ENCODE results near the gene HSPB8. TPM values are rescaled to one million over a fixed set of nuclear protein-coding genes. Genes with fewer than 3 reads are reported as not detected.

Gene HSPB8
- polyA plus RNA-seq, 1 of the 3 experiments (the other 2 are of a cell fraction) = 1.2 TPM

GRCh38 chr12:119139448-119139847, 39.3 kb upstream of the HSPB8 start:
- no peak for DNase-seq
- Histone ChIP-seq H3K4me1 (ENCODE audit: control insufficient read depth in 1 of 2, insufficient read depth in 2 of 2, low read depth in 1 of 2, low read length in 1 of 2) (peaks cover 0 to 2% of the 10 kb centered on the region in 2 experiments; a peak in 1 of 4 replicates), H3K4me3 (ENCODE audit: low read depth in 2 of 2, low read length in 1 of 2) (no peak overlapping the region), H3K9ac (no peak overlapping the region), H4K20me1 (ENCODE audit: insufficient read depth) (no peaks in the 10 kb centered on the region), H3F3A (replicated peaks; ENCODE audit: insufficient read depth) (no peaks in the 10 kb centered on the region), H3K27me3 (ENCODE audit: insufficient read depth) (no peaks in the 10 kb centered on the region), H3K4me2 (no peak overlapping the region), H3K79me2 (ENCODE audit: insufficient read depth) (no peaks in the 10 kb centered on the region), H3K9me2 (no peaks in the 10 kb centered on the region), H3K27ac (ENCODE audit: low read depth in 2 of 2, low read length in 1 of 2) (no peak overlapping the region), H3K36me3 (replicated peaks in 1 of 2; ENCODE audit: control insufficient read depth in 1 of 2, insufficient read depth in 2 of 2, low read length in 1 of 2) (no peaks in the 10 kb centered on the region), H2AFZ (ENCODE audit: low read depth) (no peak overlapping the region), H3K9me3 (no peaks in the 10 kb centered on the region)
- ChIA-PET POLR2A (no interaction called here), CTCF (interaction anchor here (0.6 to 1.1 kb wide), 2 partner anchors 34 to 93 kb away, joined by 3 read pairs; no protein-coding TSS in a partner anchor)
- WGBS (ENCODE audit: low lambda C conversion rate) = 47% methylated on average over 2 of the region's 2 CpGs
- TF ChIP-seq SIN3A (IDR thresholded peaks at IDR 0.05; ENCODE audit: borderline replicate concordance, low read depth, low read length) (no peak), RAD21 (IDR thresholded peaks at IDR 0.05; ENCODE audit: low read length) (no peak), FOSL2 (IDR thresholded peaks at IDR 0.05; ENCODE audit: borderline replicate concordance, low read depth) (no peak)

- Histone ChIP-seq H3K4me1 (ENCODE audit: control insufficient read depth in 1 of 2, insufficient read depth in 2 of 2, low read depth in 1 of 2, low read length in 1 of 2) (no peaks in the 10 kb centered on the region), H3K9ac (no peak overlapping the region), H3F3A (replicated peaks; ENCODE audit: insufficient read depth) (no peaks in the 10 kb centered on the region), H3K79me2 (ENCODE audit: insufficient read depth) (no peaks in the 10 kb centered on the region), H3K4me2 (no peak overlapping the region), H3K27ac (ENCODE audit: low read depth in 2 of 2, low read length in 1 of 2) (no peak overlapping the region), H3K36me3 (replicated peaks in 1 of 2; ENCODE audit: control insufficient read depth in 1 of 2, insufficient read depth in 2 of 2, low read length in 1 of 2) (no peaks in the 10 kb centered on the region), H2AFZ (ENCODE audit: low read depth) (no peak overlapping the region), H3K9me3 (no peaks in the 10 kb centered on the region), H3K4me3 (ENCODE audit: low read depth in 2 of 2, low read length in 1 of 2) (no peak overlapping the region), H3K27me3 (ENCODE audit: insufficient read depth) (no peaks in the 10 kb centered on the region), H4K20me1 (ENCODE audit: insufficient read depth) (no peaks in the 10 kb centered on the region), H3K9me2 (no peaks in the 10 kb centered on the region)
- no peak for TF ChIP-seq FOXM1 (IDR thresholded peaks at IDR 0.05; ENCODE audit: low read depth)
- TF ChIP-seq REST (IDR thresholded peaks at IDR 0.05; ENCODE audit: low read depth, low read length) = no peak
- TF ChIP-seq FOXJ3 (CRISPR knock-in tag; IDR thresholded peaks at IDR 0.05) = no peak
- no peak for TF ChIP-seq TEAD4 (IDR thresholded peaks at IDR 0.05; ENCODE audit: borderline replicate concordance, insufficient read depth)
- no peak for TF ChIP-seq SIN3A (IDR thresholded peaks at IDR 0.05; ENCODE audit: borderline replicate concordance, low read depth, low read length)
- TF ChIP-seq EZH2phosphoT487 (IDR thresholded peaks at IDR 0.05; ENCODE audit: borderline replicate concordance, low read depth) = no peak
- TF ChIP-seq TAF1 (IDR thresholded peaks at IDR 0.05; ENCODE audit: borderline replicate concordance, low read depth, low read length) = no peak
- no peak for TF ChIP-seq RXRA (IDR thresholded peaks at IDR 0.05; ENCODE audit: borderline replicate concordance, low read depth)
- TF ChIP-seq YY1 (IDR thresholded peaks at IDR 0.05; ENCODE audit: low read depth) = no peak
- no peak for TF ChIP-seq NRF1 (IDR thresholded peaks at IDR 0.05; ENCODE audit: low read depth, low read length)
- no peak for TF ChIP-seq RAD21 (IDR thresholded peaks at IDR 0.05; ENCODE audit: low read length)
- TF ChIP-seq MXI1 (IDR thresholded peaks at IDR 0.05; ENCODE audit: low read depth, low read length) = no peak
- TF ChIP-seq USF2 (IDR thresholded peaks at IDR 0.05; ENCODE audit: borderline replicate concordance, low read depth, low read length) = no peak
- 67% methylated on average over 13 of the region's 13 CpGs for WGBS (ENCODE audit: low lambda C conversion rate)
- ChIA-PET CTCF (no interaction called here), POLR2A (no interaction called here)
- no peak for DNase-seq
Observed at GRCh38 chr12:119145367-119145766, 33.4 kb upstream of the HSPB8 start.

Measured in SK-N-SH (cell line).